HG03457 (cell line): ENCODE results near the gene MBLAC1.

ENCODE experiments used
- ATAC-seq: cut with Tn5 transposase; IDR thresholded peaks from one replicate; pipeline ENCODE4 v1.9.1; 2021; ENCODE audit warnings: moderate number of reproducible peaks; ENCODE audit not compliant: unreplicated experiment

Gene MBLAC1

GRCh38 chr7:100126931-100127865 is at the start of gene MBLAC1:
TSS of gene MBLAC1 (plus strand) at chr7:100126967. CDS start at chr7:100127396, 429 bp downstream.
- ATAC-seq, result peak; percentile 41

DNA sequence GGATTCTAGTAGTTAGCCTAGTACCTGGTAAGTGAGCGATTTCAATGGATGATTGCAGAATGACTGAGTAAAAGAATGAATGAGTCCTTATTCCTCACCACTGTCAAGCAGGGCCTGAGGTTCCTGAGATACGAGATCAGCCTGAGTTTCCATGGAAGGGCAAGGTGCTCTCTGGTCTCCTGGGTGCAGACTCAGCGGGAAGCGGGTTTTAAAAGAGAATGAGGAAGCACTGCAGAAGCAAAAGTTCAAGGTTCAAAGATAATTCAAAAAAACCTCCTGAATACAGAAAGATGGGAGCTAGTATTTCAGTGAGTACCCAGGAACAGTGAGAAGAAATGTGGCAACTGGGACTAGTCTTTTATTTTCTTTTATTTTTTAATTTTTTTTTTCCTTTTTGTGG is 49.6 kb upstream of the MBLAC1 start:
- no peak for ATAC-seq

DNA sequence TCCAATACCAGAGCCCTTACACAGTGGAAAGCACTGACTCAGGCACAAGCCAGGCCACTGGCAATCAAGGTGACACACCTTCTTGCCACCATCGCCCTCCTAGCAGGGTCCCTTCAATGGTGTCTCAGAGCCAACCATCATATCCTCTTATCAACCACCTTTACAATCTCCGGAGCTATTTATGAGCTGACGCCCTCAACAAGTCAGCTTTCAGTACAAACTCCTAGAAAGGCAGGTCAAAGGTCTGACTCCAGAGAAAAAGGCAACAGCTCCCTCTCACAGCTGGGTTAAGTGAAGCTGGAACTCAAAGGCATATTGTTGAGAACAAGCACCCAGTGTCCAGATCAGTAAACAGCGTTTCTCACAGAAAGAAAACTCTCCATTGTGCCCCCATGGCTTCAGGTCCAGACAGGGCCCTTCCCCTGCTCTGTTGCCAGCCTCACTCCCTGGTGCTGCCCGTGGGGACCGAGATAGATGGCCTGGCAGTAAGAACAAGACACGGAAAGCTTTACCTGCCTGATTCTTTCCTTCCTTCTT is 47.7 kb upstream of the MBLAC1 start:
- ATAC-seq, result no peak

DNA sequence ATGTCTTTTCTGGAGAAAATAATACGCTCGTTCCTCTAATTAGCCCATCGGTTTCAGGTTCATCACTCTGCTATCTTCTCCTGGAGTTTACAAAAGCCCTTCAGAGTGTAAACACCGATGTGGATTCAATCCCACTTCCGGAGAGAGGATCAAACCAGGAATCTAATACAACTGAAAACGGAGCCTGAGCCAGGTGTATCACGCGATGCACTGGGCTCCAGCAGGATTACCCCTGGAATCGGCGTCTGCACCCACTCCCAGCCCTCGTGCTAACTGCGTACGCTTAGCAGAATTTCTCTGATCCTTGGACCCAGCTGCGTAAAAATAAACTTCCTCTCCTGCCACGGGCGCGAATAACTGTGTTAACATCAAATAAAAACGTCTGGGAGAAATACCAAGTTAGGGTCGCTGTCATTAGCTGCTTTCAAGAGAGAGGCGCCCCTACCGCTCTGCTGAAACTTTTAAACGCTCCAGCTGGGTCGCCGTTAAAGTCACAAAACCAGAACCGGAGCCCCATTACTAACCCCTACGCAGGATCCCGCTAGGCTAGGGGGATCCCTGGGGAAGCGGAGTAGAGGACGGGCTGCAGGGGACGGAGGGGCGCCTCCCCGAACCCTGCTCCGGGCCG is 45.7 kb upstream of the MBLAC1 start:
- ATAC-seq, result no peak

GRCh38 chr7:100081535-100082102 is 45.1 kb upstream of the MBLAC1 start, which contains the start of gene ZNF3:
TSS of gene ZNF3 (minus strand) at chr7:100081723. CDS start at chr7:100077357, 4,366 bp downstream.
- ATAC-seq, result peak; percentile 59

DNA sequence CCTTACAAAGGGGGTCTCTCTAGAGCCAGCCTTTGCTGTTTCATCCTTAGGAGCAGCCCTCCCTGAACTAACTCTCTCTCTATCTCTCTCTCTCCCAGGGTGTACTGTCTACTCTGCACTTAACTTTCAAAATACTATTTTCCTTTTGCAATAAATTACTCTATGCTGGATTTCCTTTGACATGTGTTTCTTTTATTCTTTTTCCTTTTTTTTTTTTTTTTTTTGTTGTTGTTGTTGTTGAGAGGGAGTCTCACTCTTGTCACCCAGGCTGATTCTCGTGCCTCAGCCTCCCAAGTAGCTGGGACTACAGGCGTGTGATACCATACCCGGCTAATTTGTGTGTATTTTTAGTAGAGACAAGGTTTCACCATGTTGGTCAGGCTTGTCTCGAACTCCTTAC is 43.8 kb upstream of the MBLAC1 start:
- ATAC-seq, result no peak

- ATAC-seq, result no peak
Observed at GRCh38 chr7:100085515-100085914, 41.3 kb upstream of the MBLAC1 start.

GRCh38 chr7:100087055-100087750 is 39.6 kb upstream of the MBLAC1 start:
- ATAC-seq, result no peak

DNA sequence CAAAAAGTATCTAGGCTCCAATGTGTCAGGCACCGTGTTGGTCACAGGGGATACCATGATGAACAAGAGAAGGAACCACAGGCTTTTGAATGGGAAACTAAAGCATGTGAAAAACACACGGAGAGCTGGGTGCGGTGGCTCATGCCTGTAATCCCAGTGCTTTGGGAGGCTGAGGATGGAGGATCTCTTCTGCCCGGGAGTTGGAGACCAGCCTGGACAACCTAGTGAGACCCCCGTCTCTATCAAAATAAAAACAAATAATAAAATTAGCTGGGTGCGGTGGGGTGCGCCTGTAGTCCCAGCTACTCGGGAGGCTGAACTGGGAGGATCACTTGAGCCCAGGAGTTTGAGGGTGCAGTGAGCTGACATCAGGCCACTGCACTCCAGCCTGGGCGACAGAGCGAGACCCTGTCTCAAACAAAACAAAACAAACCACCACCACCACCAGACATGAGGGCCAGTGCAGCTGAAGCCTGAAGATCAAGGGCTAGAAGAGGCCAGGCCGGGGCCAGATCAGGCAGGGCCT is 38.6 kb upstream of the MBLAC1 start:
- no peak for ATAC-seq

GRCh38 chr7:100088621-100089457 is 37.9 kb upstream of the MBLAC1 start, which contains the start of gene COPS6:
TSS of gene COPS6 (plus strand) at chr7:100088969. CDS start at chr7:100088991, 22 bp downstream.
- no peak for ATAC-seq

DNA sequence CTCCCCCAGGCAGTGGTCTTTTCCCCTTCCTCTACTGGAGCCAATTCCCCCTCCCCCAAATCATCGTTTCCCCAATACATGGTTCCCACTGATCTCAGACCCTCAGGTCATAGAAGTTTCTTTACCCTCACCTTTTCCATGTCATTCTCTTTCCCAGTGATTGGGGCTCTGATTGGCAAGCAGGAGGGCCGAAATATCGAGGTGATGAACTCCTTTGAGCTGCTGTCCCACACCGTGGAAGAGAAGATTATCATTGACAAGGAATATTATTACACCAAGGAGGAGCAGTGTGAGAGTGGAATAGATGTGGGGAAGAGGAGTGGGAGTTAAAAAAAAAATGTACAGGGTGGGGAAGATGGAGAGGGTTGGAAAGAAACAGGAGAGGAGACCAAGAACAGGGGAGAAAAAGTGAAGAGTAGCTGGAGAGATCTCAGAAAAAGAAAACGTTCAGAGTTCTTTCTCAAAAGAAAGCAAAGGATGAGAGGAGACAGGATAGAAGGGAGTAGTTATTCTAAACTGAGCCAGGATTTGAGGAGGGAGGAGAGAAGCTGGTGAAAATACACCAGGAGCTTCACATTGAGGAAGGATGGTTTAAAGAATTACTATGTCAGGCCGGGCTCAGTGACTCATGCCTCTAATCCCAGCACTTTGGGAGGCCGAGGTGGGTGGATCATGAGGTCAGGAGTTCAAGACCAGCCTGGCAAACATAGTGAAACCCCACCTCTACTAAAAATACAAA is 37.1 kb upstream of the MBLAC1 start:
- ATAC-seq, result no peak

DNA sequence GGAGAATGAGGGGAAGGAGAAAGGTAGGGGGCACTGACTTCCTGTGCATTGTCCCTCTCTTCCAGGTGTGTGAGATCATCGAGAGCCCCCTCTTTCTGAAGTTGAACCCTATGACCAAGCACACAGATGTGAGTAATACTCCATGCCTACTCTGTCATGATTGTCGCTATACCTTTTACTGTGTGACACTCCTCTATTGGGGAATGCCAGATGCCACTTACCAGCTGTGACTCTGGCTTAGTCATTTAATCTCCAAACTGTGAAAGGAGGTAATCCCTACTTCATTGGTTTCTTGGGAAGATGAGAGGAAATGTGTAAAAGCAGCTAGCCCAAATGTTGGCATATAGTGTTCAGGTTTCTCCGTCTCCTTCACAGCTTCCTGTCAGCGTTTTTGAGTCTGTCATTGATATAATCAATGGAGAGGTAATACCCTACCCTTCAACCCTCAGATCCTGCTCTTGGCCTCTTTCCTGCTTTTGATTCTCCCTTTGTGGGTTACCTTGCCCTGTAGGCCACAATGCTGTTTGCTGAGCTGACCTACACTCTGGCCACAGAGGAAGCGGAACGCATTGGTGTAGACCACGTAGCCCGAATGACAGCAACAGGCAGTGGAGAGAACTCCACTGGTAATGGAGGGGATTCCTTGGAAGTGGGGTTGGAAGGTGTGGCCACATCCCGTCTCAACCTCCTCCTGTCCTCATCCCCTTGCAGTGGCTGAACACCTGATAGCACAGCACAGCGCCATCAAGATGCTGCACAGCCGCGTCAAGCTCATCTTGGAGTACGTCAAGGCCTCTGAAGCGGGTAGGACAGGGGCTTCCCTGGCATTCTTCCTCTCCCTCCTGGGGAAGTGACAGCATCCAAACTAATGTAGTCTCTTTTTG is 36.0 kb upstream of the MBLAC1 start:
- no peak for ATAC-seq

DNA sequence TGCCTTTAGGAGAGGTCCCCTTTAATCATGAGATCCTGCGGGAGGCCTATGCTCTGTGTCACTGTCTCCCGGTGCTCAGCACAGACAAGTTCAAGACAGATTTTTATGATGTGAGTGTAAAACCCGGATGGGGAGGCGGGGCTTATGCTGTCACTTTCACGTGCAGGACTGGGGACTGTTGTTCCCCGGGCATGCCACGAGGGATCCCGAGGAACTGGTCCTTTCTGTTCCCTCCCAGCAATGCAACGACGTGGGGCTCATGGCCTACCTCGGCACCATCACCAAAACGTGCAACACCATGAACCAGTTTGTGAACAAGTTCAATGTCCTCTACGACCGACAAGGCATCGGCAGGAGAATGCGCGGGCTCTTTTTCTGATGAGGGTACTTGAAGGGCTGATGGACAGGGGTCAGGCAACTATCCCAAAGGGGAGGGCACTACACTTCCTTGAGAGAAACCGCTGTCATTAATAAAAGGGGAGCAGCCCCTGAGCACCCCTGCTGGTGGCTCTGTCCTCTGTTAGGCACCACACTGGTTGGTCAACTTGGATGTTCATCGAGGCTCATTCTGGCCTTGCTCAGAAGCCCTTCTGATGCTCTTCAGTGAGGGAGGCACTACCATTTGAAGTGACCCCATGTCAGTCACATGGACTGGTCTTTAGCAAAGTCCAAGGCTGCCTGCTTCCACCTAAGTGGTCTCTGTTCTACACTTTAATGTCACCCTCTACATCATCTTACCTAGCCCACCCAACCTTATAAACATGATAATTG is 35.2 kb upstream of the MBLAC1 start:
- ATAC-seq, result no peak

DNA sequence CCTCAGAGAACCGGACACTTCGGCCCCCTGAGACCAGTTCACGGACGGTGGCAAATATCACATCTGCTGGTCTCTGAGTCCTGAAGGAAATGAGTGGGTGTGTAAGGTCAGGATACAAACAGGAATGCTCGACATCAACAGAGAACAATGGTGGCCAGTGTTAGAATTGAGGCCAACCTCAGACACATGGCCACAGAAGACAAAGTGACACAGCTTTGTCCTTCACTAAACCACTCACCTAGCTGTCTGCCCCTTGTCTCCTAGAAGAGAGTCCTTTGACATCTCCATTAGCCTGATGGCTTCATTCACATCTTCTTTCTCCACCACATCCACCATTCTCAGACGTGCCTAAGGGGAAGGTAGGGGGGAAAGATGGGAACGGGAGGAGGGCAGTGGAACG is 33.7 kb upstream of the MBLAC1 start:
- no peak for ATAC-seq

DNA sequence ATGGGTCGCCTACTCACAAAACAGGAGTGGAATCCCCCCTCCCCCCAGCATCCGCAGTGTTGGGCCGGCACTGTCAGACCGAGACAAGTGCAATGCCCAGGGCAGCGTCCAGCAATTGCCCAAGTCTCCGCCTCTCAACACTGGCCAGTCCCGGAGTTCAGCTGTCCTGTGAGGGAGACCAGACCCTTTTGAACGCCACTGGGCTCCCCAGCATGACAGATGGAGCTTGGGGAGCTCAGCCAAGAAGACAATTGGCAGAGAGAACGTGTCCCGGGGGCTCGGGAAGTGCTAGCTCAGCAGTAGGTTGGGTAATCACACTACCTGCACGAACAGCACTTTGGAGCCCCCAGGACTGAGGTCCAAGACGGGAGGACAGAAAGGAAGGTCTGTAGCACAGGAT is 33.3 kb upstream of the MBLAC1 start:
- ATAC-seq, result no peak

GRCh38 chr7:100093925-100094486 is 32.8 kb upstream of the MBLAC1 start:
- ATAC-seq, result no peak

- no peak for ATAC-seq
Observed at GRCh38 chr7:100095289-100095688, 31.5 kb upstream of the MBLAC1 start.
